K562 (cell line): Measurements from ENCODE around the gene ISCA1. TPM values are rescaled to one million over a fixed set of nuclear protein-coding genes. Genes with fewer than 3 reads are reported as not detected.

Experiments used
- ATAC-seq: fragments of 200-7000 bp; cut with Tn5 transposase; 3 replicates; pipeline ENCODE4 v1.9.1; 2020; ENCODE audit warnings: moderate library complexity
- BruUV-seq: library from RNA; stranded (reverse); fragments of 400-500 nt; replicated peaks from 2 replicates; lab custom pipeline; 2021; lab: Mats Ljungman, UMichigan
- CTCF ChIA-PET: fragments of 300-600 bp; formaldehyde crosslinking; extraction: SDS; loops from one replicate; lab custom pipeline; 2021; ENCODE audit warnings: low intra/inter-chr PET ratio; lab: Yijun Ruan, JAX
- POLR2A ChIA-PET: fragments of 300-600, 350-650 bp; sonication (Branson Sonifier 250); formaldehyde crosslinking; extraction: SDS; loops from one replicate; lab custom pipeline; 2021; ENCODE audit warnings: antibody characterized with exemption, inconsistent platforms; lab: Yijun Ruan, JAX
- DNase-seq, 4 experiments: peaks; one replicate each; pipeline versions ENCODE4 v3.0.0 to v3.0.0-alpha.2; 2011 to 2018; ENCODE audit warnings: low spot score in 3 of 4, mixed read lengths in 3 of 4; ENCODE audit errors: extremely low read depth in 1 of 4
- FAIRE-seq: peaks from 2 replicates; lab custom pipeline; 2011; peaks lifted over from hg19 to GRCh38; lab: Jason Lieb, UNC
- H2AFZ ChIP-seq: 2 replicates; pipeline ENCODE4 v1.6.0; 2011; ENCODE audit warnings: low read depth, low read length, control low read depth, inconsistent platforms
- H3K27ac ChIP-seq: fragments of 200-600 bp; 3 replicates; pipeline ENCODE4 v1.8.0; 2011; ENCODE audit warnings: low read depth, mild to moderate bottlenecking, control low read depth, inconsistent platforms, low read length, moderate library complexity, mixed read lengths; ENCODE audit errors: extremely low read depth
- H3K27me3 ChIP-seq, 2 experiments: fragments of 300-600 bp in 1 of 2; 2 replicates in 1 of 2; 3 replicates in 1 of 2; pipeline versions ENCODE4 v1.6.0 to v1.8.0; 2011; ENCODE audit warnings: inconsistent platforms in 2 of 2, low read length in 2 of 2, mild to moderate bottlenecking in 1 of 2, mixed read lengths in 1 of 2, moderate library complexity in 1 of 2; ENCODE audit not compliant: control insufficient read depth in 2 of 2, insufficient read depth in 2 of 2
- H3K36me3 ChIP-seq: fragments of 300-600 bp; 3 replicates; pipeline ENCODE4 v1.8.0; 2011; ENCODE audit warnings: mild to moderate bottlenecking, low read length, inconsistent platforms; ENCODE audit not compliant: control insufficient read depth, insufficient read depth
- H3K4me1 ChIP-seq, 2 experiments: fragments of 200-600 bp in 1 of 2; replicated peaks in 1 of 2; 2 replicates in 1 of 2; 3 replicates in 1 of 2; pipeline versions ENCODE4 v1.5.1 to v1.8.0; 2011; ENCODE audit warnings: inconsistent platforms in 2 of 2, low read length in 2 of 2, mild to moderate bottlenecking in 1 of 2, mixed read lengths in 1 of 2, moderate library complexity in 1 of 2; ENCODE audit not compliant: control insufficient read depth in 2 of 2, insufficient read depth in 2 of 2
- H3K4me2 ChIP-seq: 2 replicates; pipeline ENCODE4 v1.6.1; 2011; ENCODE audit warnings: low read length, control low read depth, inconsistent platforms, mixed read lengths; ENCODE audit not compliant: insufficient read depth
- H3K4me3 ChIP-seq: fragments of 200-600 bp; sonication (generic), shearing (Covaris generic); 2 replicates; pipeline ENCODE4 v1.5.1; 2016; ENCODE audit warnings: control low read depth, inconsistent platforms
- H3K79me2 ChIP-seq: fragments of 200-600 bp; 3 replicates; pipeline ENCODE4 v1.8.0; 2011; ENCODE audit warnings: low read length, inconsistent platforms; ENCODE audit not compliant: control insufficient read depth, insufficient read depth
- H3K9ac ChIP-seq, 2 experiments: 2 replicates each; pipeline versions ENCODE4 v1.6.0 to v1.6.1; 2011; ENCODE audit warnings: low read depth in 2 of 2, low read length in 2 of 2, control low read depth in 1 of 2, inconsistent platforms in 1 of 2, mild to moderate bottlenecking in 1 of 2, mixed read lengths in 1 of 2; ENCODE audit not compliant: insufficient read depth in 1 of 2
- H3K9me1 ChIP-seq: one replicate; pipeline ENCODE4 v1.6.0; 2011; ENCODE audit warnings: inconsistent platforms, mild to moderate bottlenecking, low read length, moderate library complexity; ENCODE audit not compliant: control insufficient read depth, insufficient read depth
- H3K9me3 ChIP-seq: replicated peaks from 2 replicates; pipeline ENCODE4 v1.5.1; 2011; ENCODE audit warnings: low read depth, low read length, inconsistent platforms; ENCODE audit not compliant: control insufficient read depth, insufficient read depth
- H4K20me1 ChIP-seq: replicated peaks from 2 replicates; pipeline ENCODE4 v1.6.1; 2011; ENCODE audit warnings: low read length, inconsistent platforms, mixed read lengths; ENCODE audit not compliant: control insufficient read depth, insufficient read depth
- FOSL1 ChIP-seq: fragments of 200-800 bp; sonication (Bioruptor generic); conservative IDR thresholded peaks from 2 replicates; pipeline ENCODE4 v1.6.1; 2016; ENCODE audit warnings: missing genetic modification characterization, missing compliant biosample characterization
- KLF16 ChIP-seq: IDR thresholded peaks from 2 replicates; pipeline ENCODE4 v1.6.1; 2016; ENCODE audit warnings: antibody characterized with exemption
- MEF2D ChIP-seq: conservative IDR thresholded peaks from 2 replicates; pipeline ENCODE4 v1.6.1; 2016; ENCODE audit warnings: low read depth, missing genetic modification characterization, missing compliant biosample characterization
- NCOA2 ChIP-seq, 2 experiments: fragments of 450-650 bp; IDR thresholded peaks; 2 replicates each; pipeline ENCODE4 v1.6.1; 2018; ENCODE audit warnings: mild to moderate bottlenecking in 2 of 2, moderate library complexity in 1 of 2; ENCODE audit not compliant: partially characterized antibody in 2 of 2
- WGBS: fragments of 100-300 bp; shearing (Covaris generic); methylation state at CpG from one replicate; pipeline ENCODE4 v1.1.6; 2016; ENCODE audit warnings: low coverage, mixed read lengths; ENCODE audit not compliant: insufficient coverage; ENCODE audit errors: missing lambda C conversion rate; 5-methylcytosine and 5-hydroxymethylcytosine counted together
- in situ Hi-C: fragments of 300-500 bp; cut with MboI; formaldehyde crosslinking; loops from 4 replicates; pipeline ENCODE4 v1.15.0; 2018; ENCODE audit warnings: inconsistent platforms, mixed read lengths
- intact Hi-C: fragments of 100-400 bp; cut with micrococcal nuclease; formaldehyde crosslinking; loops from 2 replicates; pipeline ENCODE4 v1.14.2; 2022
- polyA plus RNA-seq, 8 experiments: library from polyadenylated mRNA; depleted of rRNA in 4 of 8; stranded (reverse) in 5 of 8; unstranded in 3 of 8; fragments of >200 nt; fragmentation: Nextera tagmentation in 2 of 8; fragmentation: Illumina TruSeq in 1 of 8; extraction: Ambion mirVana in 2 of 8; extraction: Trizol in 1 of 8; gene quantifications; 2 replicates each; pipeline versions ENCODE4 v1.2.1 to v1.2.3, GENCODE V29; 2011 to 2014; ENCODE audit warnings: inconsistent platforms in 1 of 8, missing spikeins in 1 of 8
- total RNA-seq, 7 experiments: library from RNA; depleted of rRNA in 6 of 7; stranded (reverse); fragments of >200 nt in 6 of 7; fragmentation: Illumina TruSeq in 2 of 7; extraction: Trizol in 2 of 7; gene quantifications; 2 replicates each; pipeline versions ENCODE4 v1.2.1 to v1.2.3, GENCODE V29; 2011 to 2021; ENCODE audit warnings: low replicate concordance in 1 of 7

ISCA1 gene
- total and polyA plus RNA-seq, 9 of the 15 experiments (the other 6 are each of a cell fraction or from before 2014, with no cell fraction given), result 6.5 to 27.1 (median 20.0) TPM

DNA sequence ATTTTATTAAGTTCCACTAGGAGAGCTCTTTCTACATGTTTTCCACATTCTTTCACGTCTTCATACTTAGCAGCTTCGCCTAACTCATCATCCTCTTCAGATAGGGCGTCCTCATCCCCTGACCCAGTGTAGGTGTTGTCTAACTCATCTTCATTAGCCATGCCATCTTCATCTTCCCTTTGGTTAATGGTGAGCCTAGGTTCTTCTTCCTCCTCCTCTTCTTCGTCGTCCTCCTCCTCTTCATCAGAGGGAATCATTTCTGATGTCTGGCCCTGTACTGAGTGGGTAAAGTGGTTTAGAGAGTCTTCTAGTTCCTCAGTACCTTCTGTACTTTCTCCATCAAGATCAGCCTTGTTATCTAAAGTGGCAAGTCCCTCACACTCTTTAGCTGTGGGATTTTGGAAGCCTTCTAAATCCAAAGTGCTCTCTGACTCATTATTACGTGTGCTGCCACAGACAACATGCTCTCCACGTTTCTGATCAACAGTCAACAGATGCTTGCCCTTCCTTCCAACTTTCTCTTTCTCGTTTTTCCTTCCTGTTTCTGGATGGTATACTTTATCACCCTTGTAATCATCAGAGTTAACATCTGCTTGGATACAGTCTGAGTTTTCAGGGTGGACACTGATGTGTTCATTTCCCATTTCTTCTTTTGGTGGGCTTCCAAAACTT is 40.8 kb upstream of the ISCA1 start:
- no peak overlapping the region for H3K9ac ChIP-seq
- intact Hi-C loops, result no loop called here
- H3K4me3 ChIP-seq, result no peak overlapping the region
- BruUV-seq, result TSS peak; percentile 6
- TF ChIP-seq FOSL1 (tag) (peak; percentile 92), MEF2D (tag) (no peak)
- no peak for ATAC-seq
- in situ Hi-C loops, result no loop called here
- H2AFZ ChIP-seq, result no peak overlapping the region
- H3K27ac ChIP-seq, result no peak overlapping the region
- H3K4me1 ChIP-seq, result no peaks in the 10 kb centered on the region
- ChIA-PET POLR2A (no interaction called here), CTCF (no interaction called here)
- peaks cover 90% of the 10 kb centered on the region for H3K36me3 ChIP-seq
- FAIRE-seq, result no peak
- no peaks in the 10 kb centered on the region for H4K20me1 ChIP-seq
- DNase-seq, result no peak
- H3K4me2 ChIP-seq, result no peak overlapping the region
- WGBS, result 68% methylated on average over 6 of the region's 8 CpGs
- H3K9me1 ChIP-seq, result no peaks in the 10 kb centered on the region
- H3K9me3 ChIP-seq, result no peaks in the 10 kb centered on the region
- H3K27me3 ChIP-seq, result no peaks in the 10 kb centered on the region
- H3K79me2 ChIP-seq, result no peaks in the 10 kb centered on the region

DNA sequence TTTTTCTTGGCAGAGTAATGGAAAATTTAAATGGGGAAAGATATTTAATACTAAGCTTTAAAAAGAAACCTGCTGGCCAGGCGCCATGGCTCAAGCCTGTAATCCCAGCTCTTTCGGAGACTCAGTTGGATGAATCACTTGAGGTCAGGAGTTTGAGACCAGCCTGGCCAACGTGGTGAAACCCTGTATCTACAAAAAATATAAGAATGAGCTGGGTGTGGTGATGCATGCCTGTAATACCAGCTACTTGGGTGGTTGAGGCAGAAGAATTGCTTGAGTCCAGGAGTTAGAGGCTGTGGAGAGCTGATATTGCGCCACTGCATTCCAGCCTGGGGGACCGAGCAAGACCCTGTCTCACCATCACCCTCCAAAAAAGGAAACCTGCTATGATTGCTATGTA is 39.0 kb upstream of the ISCA1 start:
- intact Hi-C loops, result no loop called here
- Histone ChIP-seq H3K9me3 (no peaks in the 10 kb centered on the region), H3K4me1 (no peaks in the 10 kb centered on the region), H2AFZ (no peak overlapping the region), H3K79me2 (no peaks in the 10 kb centered on the region), H3K27ac (no peak overlapping the region), H3K9ac (no peak overlapping the region), H4K20me1 (no peaks in the 10 kb centered on the region), H3K36me3 (peaks cover 89% of the 10 kb centered on the region), H3K4me2 (no peak overlapping the region), H3K9me1 (no peaks in the 10 kb centered on the region), H3K27me3 (no peaks in the 10 kb centered on the region), H3K4me3 (no peak overlapping the region)
- no TSS peak for BruUV-seq
- no peak for TF ChIP-seq NCOA2 (IDR thresholded peaks at IDR 0.05; ENCODE audit: partially characterized antibody in 2 of 2)
- TF ChIP-seq KLF16, result no peak
- no peak for ATAC-seq
- no peak for DNase-seq
- ChIA-PET POLR2A (no interaction called here), CTCF (no interaction called here)
- FAIRE-seq, result no peak
- WGBS, result 81% methylated on average over 5 of the region's 5 CpGs
- in situ Hi-C loops, result no loop called here
